Measurements from ENCODE around the gene DHRSX. TPM values are rescaled to one million over a fixed set of nuclear protein-coding genes. Genes with fewer than 3 reads are reported as not detected.

The DHRSX gene
- total and polyA plus RNA-seq, 12 donors: 6.4 to 68.6 (median 27.7) TPM

- 96 to 99% (median 97%) methylated on average over 32 to 50 of the region's 50 CpGs for WGBS, 4 donors
- H3K4me3 ChIP-seq: no peak overlapping the region
- TF ChIP-seq POLR2A (IDR thresholded peaks at IDR 0.05): no peak
- TF ChIP-seq CTCF (IDR thresholded peaks at IDR 0.05): no peak
- no peaks in the 10 kb centered on the region for H3K9me3 ChIP-seq (replicated peaks in 1 of 3)
- no peak for DNase-seq
- intact Hi-C loops (cut with DNase I): no loop called here
- H3K4me1 ChIP-seq (replicated peaks in 1 of 2): no peaks in the 10 kb centered on the region
- H3K27me3 ChIP-seq: no peaks in the 10 kb centered on the region
- H3K36me3 ChIP-seq (replicated peaks in 1 of 2): peaks cover 0 to 45% of the 10 kb centered on the region in 2 donors
- no peak overlapping the region for H3K27ac ChIP-seq
These were observed 12.0 kb downstream of the DHRSX start for GRCh38 chrX:2488621-2489285.

GRCh38 chrX:2487366-2487765 lies 13.4 kb downstream of the DHRSX start:
- Histone ChIP-seq H3K9me3 (replicated peaks in 1 of 3) (no peaks in the 10 kb centered on the region), H3K4me3 (no peak overlapping the region), H3K4me1 (replicated peaks in 1 of 2) (no peaks in the 10 kb centered on the region), H3K27ac (no peak overlapping the region), H3K27me3 (no peaks in the 10 kb centered on the region), H3K36me3 (replicated peaks in 1 of 2) (peaks cover 0 to 45% of the 10 kb centered on the region in 2 donors)
- 91 to 97% (median 96%) methylated on average over 11 to 16 of the region's 16 CpGs for WGBS, 4 donors
- no peak for DNase-seq
- intact Hi-C loops (cut with DNase I): no loop called here
- TF ChIP-seq POLR2A (IDR thresholded peaks at IDR 0.05): no peak
- TF ChIP-seq CTCF (IDR thresholded peaks at IDR 0.05): no peak

- H3K27me3 ChIP-seq: no peaks in the 10 kb centered on the region
- DNase-seq: no peak
- no peak overlapping the region for H3K27ac ChIP-seq
- H3K9me3 ChIP-seq (replicated peaks in 1 of 3): no peaks in the 10 kb centered on the region
- no peak for TF ChIP-seq CTCF (IDR thresholded peaks at IDR 0.05)
- no peak for TF ChIP-seq POLR2A (IDR thresholded peaks at IDR 0.05)
- no peak overlapping the region for H3K4me3 ChIP-seq
- peaks cover 0 to 45% of the 10 kb centered on the region in 2 donors for H3K36me3 ChIP-seq (replicated peaks in 1 of 2)
- no peaks in the 10 kb centered on the region for H3K4me1 ChIP-seq (replicated peaks in 1 of 2)
- WGBS, 4 donors: 88 to 94% (median 92%) methylated on average over 28 to 29 of the region's 29 CpGs
- intact Hi-C loops (cut with DNase I): no loop called here
These were observed 14.2 kb downstream of the DHRSX start for GRCh38 chrX:2486476-2487133.

GRCh38 chrX:2485789-2486345 lies 14.9 kb downstream of the DHRSX start:
- 84 to 92% (median 88%) methylated on average over 10 of the region's 10 CpGs for WGBS, 4 donors
- intact Hi-C loops (cut with DNase I): no loop called here

More at GRCh38 chrX:2485789-2486345, 14.9 kb downstream of the DHRSX start:
- Histone ChIP-seq H3K4me1 (replicated peaks in 1 of 2) (no peaks in the 10 kb centered on the region), H3K27me3 (no peaks in the 10 kb centered on the region), H3K36me3 (replicated peaks in 1 of 2) (peaks cover 0 to 45% of the 10 kb centered on the region in 2 donors), H3K27ac (no peak overlapping the region), H3K9me3 (replicated peaks in 1 of 3) (no peaks in the 10 kb centered on the region), H3K4me3 (no peak overlapping the region)
- no peak for DNase-seq
- TF ChIP-seq CTCF (IDR thresholded peaks at IDR 0.05) (no peak), POLR2A (IDR thresholded peaks at IDR 0.05) (no peak)

All from adrenal gland (tissue), 12 donors.